Fibroblast of skin of back (primary cell): ENCODE results near the gene PCNP. TPM values are rescaled to one million over a fixed set of nuclear protein-coding genes. Genes with fewer than 3 reads are reported as not detected.
"Not testable (repeated sequence)": the region's sequence is repeated elsewhere in the genome, so short reads cannot be mapped to it uniquely, and the experiment has no call there.

Experiments
- DNase-seq: peaks from one replicate; pipeline ENCODE4 v3.0.0-alpha.2; 2013
- polyA plus RNA-seq, 2 experiments: library from polyadenylated mRNA; unstranded; fragments of 120-200 nt; gene quantifications; one replicate each; pipeline ENCODE4 v1.2.1, GENCODE V29; 2013; ENCODE audit not compliant: insufficient read length in 2 of 2

Gene PCNP, protein sequence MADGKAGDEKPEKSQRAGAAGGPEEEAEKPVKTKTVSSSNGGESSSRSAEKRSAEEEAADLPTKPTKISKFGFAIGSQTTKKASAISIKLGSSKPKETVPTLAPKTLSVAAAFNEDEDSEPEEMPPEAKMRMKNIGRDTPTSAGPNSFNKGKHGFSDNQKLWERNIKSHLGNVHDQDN
- 121 TPM for polyA plus RNA-seq (2013, experiment 1 of 2; ENCODE audit: insufficient read length)
- 113 TPM for polyA plus RNA-seq (2013, experiment 2 of 2; ENCODE audit: insufficient read length)

- peak; percentile 99 for DNase-seq
These were observed at the start of gene PCNP for GRCh38 chr3:101573449-101574387. TSS of gene PCNP (plus strand) at chr3:101574180. CDS start at chr3:101574216, 36 bp downstream.

GRCh38 chr3:101527441-101527840, 46.5 kb upstream of the PCNP start:
- DNase-seq, result no peak

DNA sequence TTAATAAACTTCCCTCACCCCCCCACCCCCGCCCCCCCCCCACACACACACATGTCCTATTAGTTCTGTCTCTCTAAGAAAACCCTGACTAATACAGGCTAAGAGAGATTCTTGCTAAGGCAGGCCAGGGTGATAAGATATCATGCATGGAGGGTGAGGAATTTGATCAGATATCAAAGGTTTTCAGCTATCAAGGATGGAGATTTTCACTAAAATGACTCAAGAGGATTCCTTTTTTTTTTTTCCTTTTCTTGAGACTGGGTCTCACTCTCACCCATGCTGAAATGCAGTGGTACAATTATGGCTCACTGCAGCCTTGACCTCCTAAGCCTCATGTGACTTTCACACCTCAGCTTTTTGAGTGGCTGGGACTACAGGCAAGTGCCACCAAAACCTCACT, 46.1 kb upstream of the PCNP start:
- DNase-seq, result no peak

DNA sequence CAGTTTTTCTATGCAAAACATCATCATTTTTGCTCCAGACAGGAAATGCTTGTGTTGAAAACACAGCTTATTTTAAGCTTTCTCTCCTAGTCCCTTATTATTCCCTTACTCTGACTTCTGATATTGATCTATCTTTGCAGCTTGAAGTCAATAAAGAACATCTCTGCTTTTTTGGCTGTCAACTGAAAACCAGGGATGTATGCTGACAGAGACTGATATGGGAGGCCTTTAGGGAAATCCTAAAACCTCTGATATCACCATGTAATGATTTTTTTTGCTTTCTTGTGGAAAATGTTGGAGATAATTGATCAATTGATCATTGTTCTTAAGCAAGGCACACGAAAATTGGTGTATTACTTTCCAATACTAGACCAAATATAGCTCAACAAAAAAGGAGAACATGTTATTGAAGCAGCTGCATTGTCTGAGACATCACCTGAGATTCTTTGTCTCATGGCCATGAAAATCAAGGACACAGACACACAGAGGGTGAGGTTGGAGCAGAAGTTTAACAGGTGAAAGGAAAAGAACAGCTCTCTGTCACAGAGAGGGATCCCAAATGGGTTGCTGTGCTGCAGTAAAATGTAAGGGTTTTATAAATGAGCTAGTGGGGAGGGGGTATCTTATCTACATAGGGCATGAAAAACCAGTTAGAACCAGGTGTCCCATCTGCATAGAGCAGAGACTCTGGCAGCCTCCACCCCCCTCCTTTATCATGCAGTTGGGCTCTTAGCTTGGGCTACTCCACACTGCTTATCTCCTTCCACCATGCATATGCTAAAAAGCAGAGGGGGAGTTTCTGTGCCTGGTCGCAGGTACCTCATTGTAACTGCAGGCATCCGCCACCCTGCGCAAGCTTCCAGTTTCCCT, 43.9 kb upstream of the PCNP start:
- no peak for DNase-seq

DNA sequence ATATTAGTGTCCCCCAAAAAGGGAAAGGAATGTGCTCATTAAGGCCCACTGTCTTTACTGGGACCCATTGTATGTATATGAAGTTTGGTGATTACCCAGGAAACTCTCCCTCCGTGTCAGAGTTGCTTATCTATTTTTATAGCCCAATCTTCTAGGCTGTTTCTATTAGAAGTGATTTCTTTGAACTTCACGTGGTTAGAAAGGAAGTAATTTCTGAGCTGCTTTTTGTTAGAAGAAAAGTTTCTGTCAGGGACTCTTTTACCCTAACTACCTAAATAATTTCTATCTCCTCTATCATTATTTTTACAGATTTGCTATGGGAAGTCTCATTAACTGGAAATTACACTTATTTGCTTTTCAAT, 43.3 kb upstream of the PCNP start:
- no peak for DNase-seq

- no peak for DNase-seq
These were observed 42.4 kb upstream of the PCNP start for GRCh38 chr3:101531473-101532086.

DNA sequence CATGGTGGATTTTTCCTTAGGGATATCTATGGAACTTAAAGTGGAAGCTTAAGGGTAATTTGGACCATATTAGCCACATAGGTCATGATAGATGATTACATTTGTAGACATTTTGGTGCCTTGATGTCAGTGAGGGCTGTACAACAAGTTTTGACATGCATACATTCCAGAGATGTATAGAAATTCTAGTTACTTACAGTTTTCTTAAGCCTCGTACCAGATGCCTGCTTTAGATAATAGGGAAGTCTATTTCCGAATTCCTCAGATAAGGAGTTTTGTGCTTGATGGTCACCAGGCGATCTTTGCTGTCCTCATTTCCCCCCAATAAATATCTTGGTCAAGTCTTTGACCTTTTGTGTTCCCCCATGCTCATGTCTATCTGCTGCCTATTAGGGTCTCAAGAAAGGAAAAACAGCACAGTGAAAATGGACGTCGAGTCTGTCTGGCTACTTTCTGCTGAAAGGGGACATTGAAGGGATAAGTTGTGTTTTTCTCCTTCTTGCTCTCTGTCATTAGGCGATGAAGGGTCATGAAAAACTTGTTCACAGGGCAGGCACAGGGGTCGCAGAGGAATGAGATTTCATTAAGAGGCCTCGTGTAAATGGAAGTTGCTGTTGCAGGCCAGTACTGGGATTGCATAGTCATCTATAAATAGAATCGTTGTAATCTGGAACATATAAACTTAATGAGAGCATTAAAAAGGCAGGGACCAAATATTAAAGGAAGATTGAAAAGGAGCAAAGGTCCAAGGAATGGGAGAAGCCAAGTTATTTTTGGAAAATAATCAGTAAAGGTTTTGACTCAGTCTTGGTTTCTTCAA, 41.0 kb upstream of the PCNP start:
- DNase-seq, result no peak

DNA sequence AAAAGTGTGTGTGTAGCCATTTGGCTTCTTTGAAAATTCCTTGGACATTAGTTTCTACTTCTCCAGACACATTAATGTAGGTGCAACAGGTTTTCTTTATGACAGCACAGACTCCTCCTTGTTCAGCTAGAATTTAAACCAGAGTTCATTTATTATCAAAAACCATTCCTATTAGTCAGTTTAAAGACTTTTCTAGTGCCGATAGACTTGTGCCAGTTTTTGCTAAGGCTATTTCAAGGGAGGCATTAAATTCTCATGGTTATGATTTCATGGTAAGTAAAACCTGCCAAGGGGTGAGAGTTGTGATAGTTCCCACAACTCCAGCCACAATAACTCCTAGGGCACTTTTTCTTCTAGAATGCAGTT, 40.4 kb upstream of the PCNP start:
- no peak for DNase-seq

- no peak for DNase-seq
These were observed 38.8 kb upstream of the PCNP start for GRCh38 chr3:101535221-101535620.

DNA sequence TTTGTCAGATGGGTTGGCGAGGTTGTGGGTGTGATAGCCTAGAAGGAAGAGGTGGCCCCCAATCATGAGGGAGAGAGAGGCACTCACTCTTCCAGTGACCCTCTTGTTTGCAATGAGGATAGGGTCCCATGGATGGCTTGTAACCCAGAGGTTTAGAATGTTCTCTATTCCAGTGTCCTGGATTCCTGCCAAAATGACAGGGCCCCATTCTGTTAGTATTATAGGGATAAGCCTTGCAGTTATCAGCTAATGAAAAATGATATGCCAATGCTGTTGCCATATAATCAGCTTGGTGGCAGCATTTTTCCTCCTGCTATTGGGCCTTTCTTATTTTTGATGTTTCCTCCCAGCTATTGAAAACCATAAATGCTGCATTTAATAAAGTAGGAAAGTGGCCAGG, 37.7 kb upstream of the PCNP start:
- DNase-seq, result no peak

DNA sequence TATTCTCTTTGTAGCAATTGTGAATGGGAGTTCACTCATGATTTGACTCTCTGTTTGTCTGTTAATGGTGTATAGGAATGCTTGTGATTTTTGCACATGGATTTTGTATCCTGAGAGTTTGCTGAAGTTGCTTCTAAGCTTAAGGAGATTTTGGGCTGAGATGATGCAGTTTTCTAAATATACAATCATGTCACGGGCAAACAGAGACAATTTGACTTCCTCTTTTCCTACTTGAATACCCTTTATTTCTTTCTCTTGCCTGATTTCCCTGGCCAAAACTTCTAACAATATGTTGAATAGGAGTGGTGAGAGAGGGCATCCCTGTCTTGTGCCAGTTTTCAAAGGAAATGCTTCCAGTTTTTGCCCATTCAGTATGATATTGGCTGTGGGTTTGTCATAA, 37.0 kb upstream of the PCNP start:
- DNase-seq, result not testable (repeated sequence)

DNA sequence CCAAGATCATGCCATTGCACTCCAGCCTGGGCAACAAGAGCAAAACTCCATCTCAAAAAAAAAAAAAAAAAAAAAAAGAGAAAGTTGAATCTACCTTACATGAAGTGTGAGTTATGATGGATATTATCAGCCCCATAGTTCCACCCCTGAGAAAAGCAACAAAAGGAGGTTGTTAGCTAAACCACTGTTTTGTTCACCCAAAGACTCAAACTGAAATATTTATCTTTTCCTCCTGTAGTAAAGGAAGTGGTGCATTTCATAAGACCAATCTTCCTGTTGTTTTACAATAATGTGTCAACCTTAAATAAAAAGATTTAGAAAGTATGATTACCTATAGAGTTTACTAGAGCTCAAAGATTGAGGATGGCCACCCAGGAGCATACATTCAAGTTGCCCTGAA, 31.0 kb upstream of the PCNP start:
- no peak for DNase-seq

GRCh38 chr3:101544161-101544850, 29.7 kb upstream of the PCNP start:
- no peak for DNase-seq

- no peak for DNase-seq
These were observed 25.4 kb upstream of the PCNP start for GRCh38 chr3:101548527-101549105.

DNA sequence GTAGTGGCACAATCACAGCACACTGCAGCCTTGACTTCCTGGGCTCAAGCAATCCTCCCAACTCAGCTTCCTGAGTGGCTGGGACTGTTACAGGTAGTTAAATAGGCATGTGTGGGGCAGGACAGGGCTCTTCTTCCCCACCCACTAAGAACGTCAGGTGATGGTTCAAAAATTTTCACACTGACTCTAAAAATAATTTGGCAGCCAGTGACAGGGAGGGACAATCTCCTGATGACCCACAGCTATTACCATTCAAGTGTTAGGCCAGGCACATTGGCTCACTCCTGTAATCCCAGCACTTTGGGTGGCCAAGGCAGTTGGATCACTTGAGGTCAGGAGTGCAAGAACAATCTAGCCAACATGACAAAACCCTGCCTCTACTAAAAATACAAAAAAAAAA, 24.5 kb upstream of the PCNP start:
- no peak for DNase-seq

DNA sequence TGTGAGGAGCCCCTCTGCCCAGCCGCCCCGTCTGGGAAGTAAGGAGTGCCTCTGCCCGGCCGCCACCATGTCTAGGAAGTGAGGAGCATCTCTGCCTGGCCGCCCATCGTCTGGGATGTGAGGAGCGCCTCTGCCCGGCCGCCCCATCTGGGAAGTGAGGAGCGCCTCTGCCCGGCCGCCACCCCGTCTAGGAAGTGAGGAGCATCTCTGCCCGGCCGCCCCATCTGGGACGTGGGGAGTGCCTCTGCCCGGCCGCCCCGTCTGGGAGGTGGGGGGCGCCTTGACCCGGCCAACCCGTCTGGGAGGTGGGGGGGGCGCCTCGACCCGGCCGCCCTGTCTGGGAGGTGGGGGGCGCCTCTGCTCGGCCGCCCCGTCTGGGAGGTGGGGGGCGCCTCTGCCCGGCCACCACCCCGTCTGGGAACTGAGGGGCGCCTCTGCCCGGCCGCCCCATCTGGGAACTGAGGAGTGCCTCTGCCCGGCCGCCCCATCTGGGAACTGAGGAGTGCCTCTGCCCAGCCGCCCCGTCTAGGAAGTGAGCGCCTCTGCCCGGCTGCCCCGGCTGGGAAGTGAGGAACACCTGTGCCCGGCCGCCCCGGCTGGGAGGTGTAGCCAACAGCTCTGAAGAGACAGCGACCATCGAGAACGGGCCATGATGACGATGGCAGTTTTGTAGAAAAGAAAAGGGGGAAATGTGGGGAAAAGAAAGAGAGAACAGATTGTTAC, 22.5 kb upstream of the PCNP start:
- DNase-seq, result not testable (repeated sequence)

DNA sequence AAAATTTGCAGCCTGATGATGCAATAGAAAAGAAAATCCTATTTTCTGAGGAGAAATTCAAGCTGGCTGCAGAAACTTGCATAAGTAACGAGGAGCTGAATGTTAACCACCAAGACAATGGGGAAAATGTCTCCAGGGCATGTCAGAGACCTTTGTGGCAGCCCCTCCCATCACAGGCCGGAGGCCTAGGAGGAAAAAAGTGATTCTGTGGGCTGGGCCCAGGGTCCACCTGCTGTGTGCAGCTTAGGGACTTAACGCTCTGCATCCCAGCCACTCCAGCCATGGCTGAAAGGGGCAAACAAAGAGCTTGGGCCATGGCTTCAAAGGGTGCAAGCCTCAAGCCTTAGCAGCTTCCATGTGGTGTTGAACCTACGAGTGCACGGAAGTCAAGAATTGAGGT, 20.6 kb upstream of the PCNP start:
- not testable (repeated sequence) for DNase-seq

DNA sequence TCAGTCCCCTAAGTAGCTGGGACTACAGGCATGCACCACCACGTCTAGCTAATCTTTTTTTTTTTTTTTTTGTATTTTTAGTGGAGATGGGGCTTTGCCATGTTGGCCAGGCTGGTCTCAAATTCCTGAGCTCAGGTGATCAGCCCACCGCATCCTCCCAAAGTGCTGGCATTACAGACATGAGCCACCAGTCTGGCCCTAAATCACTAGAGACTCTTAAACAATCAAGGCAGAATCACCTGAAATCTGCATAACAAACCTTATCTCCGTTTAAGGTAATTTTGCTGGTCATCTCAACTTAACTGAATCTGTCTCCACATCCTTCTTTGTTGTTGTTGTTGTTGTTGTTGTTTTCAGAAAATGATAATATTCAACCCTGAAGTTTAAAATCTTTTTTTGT, 17.9 kb upstream of the PCNP start:
- no peak for DNase-seq

GRCh38 chr3:101561630-101562328, 12.2 kb upstream of the PCNP start, which contains the start of gene TRMT10C:
TSS of gene TRMT10C (plus strand) at chr3:101561868. CDS start at chr3:101564782, 2,914 bp downstream.
- DNase-seq, result peak; percentile 94
